Measurements from ENCODE around the gene ATL3. TPM values are rescaled to one million over a fixed set of nuclear protein-coding genes. Genes with fewer than 3 reads are reported as not detected.

Gene ATL3
- total and polyA plus RNA-seq, 2 donors (not counting 3 experiments of a cell fraction or from before 2014, with no cell fraction given): 21.7 to 70.2 TPM

DNA sequence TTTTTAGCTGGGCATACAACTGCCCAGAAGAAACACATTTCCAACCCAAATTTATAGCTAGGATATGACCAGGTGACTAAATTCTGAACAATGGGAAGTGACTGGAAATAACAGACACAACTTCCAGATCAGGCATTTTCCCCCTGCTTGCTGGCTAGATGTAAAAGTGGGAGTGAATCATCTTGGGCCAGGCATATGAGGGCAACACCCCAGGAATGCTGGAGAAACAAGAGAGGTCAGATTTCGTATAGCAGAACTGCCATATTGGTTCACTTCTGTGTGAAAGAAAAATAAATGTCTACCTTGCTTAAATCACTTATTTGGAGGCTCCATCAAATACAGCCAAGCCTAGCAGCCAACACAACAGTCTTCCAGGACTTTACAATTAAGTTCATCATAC, 7.4 kb downstream of the ATL3 start:
- Histone ChIP-seq H3K79me2 (ENCODE audit: control insufficient read depth, insufficient read depth, low read length) (peaks cover 94% of the 10 kb centered on the region), H2AFZ (ENCODE audit: low read depth, low read length) (no peak overlapping the region), H3K9ac (replicated peaks; ENCODE audit: extremely low read depth, insufficient read depth, low read length) (no peak overlapping the region), H3K36me3 (ENCODE audit: control insufficient read depth in 2 of 2, extremely low read depth in 1 of 2, insufficient read depth in 2 of 2, low read length in 2 of 2) (no peaks in the 10 kb centered on the region), H3K27ac (ENCODE audit: insufficient read depth, low read depth, low read length) (peak overlapping the region; percentile 0), H3K27me3 (ENCODE audit: control insufficient read depth in 2 of 2, insufficient read depth in 2 of 2, low read length in 2 of 2) (no peaks in the 10 kb centered on the region), H3K4me1 (ENCODE audit: control insufficient read depth, extremely low read depth, insufficient read depth, low read length) (peaks cover 25% of the 10 kb centered on the region), H3K9me1 (replicated peaks; ENCODE audit: control insufficient read depth, extremely low read depth, insufficient read depth, low read length) (no peaks in the 10 kb centered on the region), H3K4me3 (replicated peaks in 1 of 3; ENCODE audit: insufficient read depth in 1 of 3, low read depth in 1 of 3, low read length in 3 of 3) (no peak overlapping the region), H4K20me1 (replicated peaks; ENCODE audit: control insufficient read depth, extremely low read depth, insufficient read depth, low read length) (no peaks in the 10 kb centered on the region), H3K4me2 (ENCODE audit: insufficient read depth, low read length) (no peak overlapping the region), H3K9me3 (replicated peaks; ENCODE audit: control insufficient read depth, insufficient read depth, low read length) (no peaks in the 10 kb centered on the region)
- dilution Hi-C loops (cut with MboI; ENCODE audit: extremely low pct_ligation_motif_present, low sequenced_read_pairs): no loop called here
- no TSS peak for BruUV-seq (replicated peaks)
- ChIA-PET POLR2A (no interaction called here), CTCF (interaction anchor here (0.7 to 2.6 kb wide), 5 partner anchors 18 to 75 kb away, joined by 3 to 7 read pairs (median 4); partner anchors contain the start of gene RTN3)
- intact Hi-C loops (cut with micrococcal nuclease): no loop called here
- DNase-seq (ENCODE audit: low read depth, low spot score) (peak; percentile 77), FAIRE-seq (peak; percentile 82)
- TF ChIP-seq JUN (IDR thresholded peaks at IDR 0.05; ENCODE audit: borderline replicate concordance, insufficient read depth, insufficient read length, low read depth) (peak; percentile 33), FOS (IDR thresholded peaks at IDR 0.05; ENCODE audit: borderline replicate concordance, insufficient read depth, low read length) (peak; percentile 67)
- TF ChIP-seq, protein P1, sequence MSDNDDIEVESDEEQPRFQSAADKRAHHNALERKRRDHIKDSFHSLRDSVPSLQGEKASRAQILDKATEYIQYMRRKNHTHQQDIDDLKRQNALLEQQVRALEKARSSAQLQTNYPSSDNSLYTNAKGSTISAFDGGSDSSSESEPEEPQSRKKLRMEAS (IDR thresholded peaks at IDR 0.05; ENCODE audit: insufficient read depth, insufficient read length): no peak

DNA sequence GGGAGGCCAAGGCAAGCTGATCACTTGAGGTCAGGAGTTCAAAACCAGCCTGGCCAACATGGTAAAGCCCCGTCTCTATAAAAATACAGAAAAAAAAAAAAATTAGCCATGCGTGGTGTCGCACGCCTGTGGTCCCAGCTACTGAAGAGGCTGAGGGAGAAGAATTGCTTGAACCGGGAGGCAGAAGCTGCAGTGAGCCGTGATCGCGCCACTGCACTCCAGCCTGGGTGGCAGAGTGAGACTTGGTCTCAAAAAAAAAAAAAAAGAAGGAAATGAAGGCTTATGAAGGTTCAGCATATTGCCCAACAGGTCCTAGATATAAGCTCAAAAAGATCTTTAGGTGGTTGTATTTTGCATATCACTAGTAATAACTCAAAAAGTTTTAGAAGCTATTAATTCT, 10.2 kb downstream of the ATL3 start:
- H3K9ac ChIP-seq (replicated peaks; ENCODE audit: extremely low read depth, insufficient read depth, low read length): no peak overlapping the region
- H3K9me1 ChIP-seq (replicated peaks; ENCODE audit: control insufficient read depth, extremely low read depth, insufficient read depth, low read length): no peaks in the 10 kb centered on the region
- no peak overlapping the region for H2AFZ ChIP-seq (ENCODE audit: low read depth, low read length)
- TF ChIP-seq JUN (IDR thresholded peaks at IDR 0.05; ENCODE audit: borderline replicate concordance, insufficient read depth, insufficient read length, low read depth) (no peak), MYC (IDR thresholded peaks at IDR 0.05; ENCODE audit: low read depth, low read length) (no peak), POLR2AphosphoS5 (IDR thresholded peaks at IDR 0.05; ENCODE audit: insufficient read depth, low read depth, low read length) (no peak), CTCF (IDR thresholded peaks at IDR 0.05; ENCODE audit: extremely low read depth in 1 of 2, insufficient read depth in 1 of 2, low read depth in 1 of 2, low read length in 2 of 2) (no peak), POLR2A (IDR thresholded peaks at IDR 0.05; ENCODE audit: low read depth, low read length) (no peak), GATA2 (IDR thresholded peaks at IDR 0.05; ENCODE audit: insufficient read depth, insufficient read length, low read depth, low read length) (no peak), EZH2 (IDR thresholded peaks at IDR 0.05; ENCODE audit: borderline replicate concordance, low read depth, low read length, severe bottlenecking) (no peak), FOS (IDR thresholded peaks at IDR 0.05; ENCODE audit: borderline replicate concordance, insufficient read depth, low read length) (no peak)
- TF ChIP-seq, protein P1 (IDR thresholded peaks at IDR 0.05; ENCODE audit: insufficient read depth, insufficient read length): no peak
- ChIA-PET CTCF (interaction anchor here (1.3 to 1.8 kb wide), 2 partner anchors 10 to 77 kb away, joined by 6 to 10 read pairs; partner anchors contain the start of gene ATL3), POLR2A (no interaction called here)
- H3K9me3 ChIP-seq (replicated peaks; ENCODE audit: control insufficient read depth, insufficient read depth, low read length): no peaks in the 10 kb centered on the region
- H3K27me3 ChIP-seq (ENCODE audit: control insufficient read depth in 2 of 2, insufficient read depth in 2 of 2, low read length in 2 of 2): no peaks in the 10 kb centered on the region
- no peak overlapping the region for H3K4me2 ChIP-seq (ENCODE audit: insufficient read depth, low read length)
- dilution Hi-C loops (cut with MboI; ENCODE audit: extremely low pct_ligation_motif_present, low sequenced_read_pairs): no loop called here
- no TSS peak for BruUV-seq (replicated peaks)
- no peak overlapping the region for H3K4me3 ChIP-seq (replicated peaks in 1 of 3; ENCODE audit: insufficient read depth in 1 of 3, low read depth in 1 of 3, low read length in 3 of 3)
- DNase-seq (ENCODE audit: low read depth, low spot score): no peak
- H3K36me3 ChIP-seq (ENCODE audit: control insufficient read depth in 2 of 2, extremely low read depth in 1 of 2, insufficient read depth in 2 of 2, low read length in 2 of 2): peaks cover 2% of the 10 kb centered on the region in 2 experiments
- peaks cover 11% of the 10 kb centered on the region for H3K4me1 ChIP-seq (ENCODE audit: control insufficient read depth, extremely low read depth, insufficient read depth, low read length)
- no peaks in the 10 kb centered on the region for H4K20me1 ChIP-seq (replicated peaks; ENCODE audit: control insufficient read depth, extremely low read depth, insufficient read depth, low read length)
- no peak overlapping the region for H3K27ac ChIP-seq (ENCODE audit: insufficient read depth, low read depth, low read length)
- H3K79me2 ChIP-seq (ENCODE audit: control insufficient read depth, insufficient read depth, low read length): peaks cover 80% of the 10 kb centered on the region
- intact Hi-C loops (cut with micrococcal nuclease): no loop called here
- FAIRE-seq: no peak

All from endothelial cell of umbilical vein (primary cell).